DMS 273 treated with DMSO at 0.1 percent for 48 hours (cell line): ENCODE results near the gene ZCWPW1.
"Not testable (repeated sequence)": the region's sequence is repeated elsewhere in the genome, so short reads cannot be mapped to it uniquely, and the experiment has no call there.

Experiments used
- DNase-seq: peaks from one replicate; lab custom pipeline; 2025; lab: John Stamatoyannopoulos, UW

ZCWPW1 gene

DNA sequence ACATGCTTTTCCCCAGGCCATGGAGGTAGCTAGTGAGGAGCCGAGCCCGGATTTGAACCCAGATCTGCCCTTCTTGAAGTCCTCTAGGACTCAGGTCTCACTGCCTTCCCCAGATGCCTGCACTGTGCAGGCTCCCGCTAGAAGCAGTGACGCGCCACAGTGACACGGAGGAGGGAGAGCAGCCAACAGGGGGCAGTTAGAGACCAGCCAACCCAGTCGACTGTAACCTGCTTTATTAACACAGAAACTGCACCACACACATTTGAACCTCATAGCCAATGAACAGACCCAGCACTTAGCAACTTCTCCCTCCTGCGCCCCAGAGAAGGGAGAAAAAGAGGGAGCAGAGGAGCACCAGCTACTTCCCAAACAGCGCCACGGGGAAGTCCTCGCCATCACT is 27.8 kb downstream of the ZCWPW1 start:
- DNase-seq: no peak

DNA sequence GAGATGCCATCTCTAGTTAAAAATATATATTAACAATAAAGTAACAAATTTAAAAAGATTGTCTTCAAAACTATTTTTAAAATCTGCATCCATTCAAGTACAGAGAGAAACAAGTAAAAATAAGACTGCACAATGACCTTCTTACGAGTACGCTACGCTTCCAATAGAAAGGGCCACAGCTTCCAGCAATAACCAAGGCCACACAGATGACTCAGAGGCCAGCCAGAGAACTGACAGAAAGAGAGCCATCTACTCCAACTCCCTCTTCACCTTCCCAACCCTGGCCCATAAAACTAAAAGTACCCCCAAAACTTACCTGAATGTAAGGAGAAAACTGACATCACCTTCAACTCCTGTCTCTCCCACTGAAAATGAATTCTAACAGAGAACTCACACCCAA is 28.5 kb downstream of the ZCWPW1 start:
- DNase-seq: no peak

DNA sequence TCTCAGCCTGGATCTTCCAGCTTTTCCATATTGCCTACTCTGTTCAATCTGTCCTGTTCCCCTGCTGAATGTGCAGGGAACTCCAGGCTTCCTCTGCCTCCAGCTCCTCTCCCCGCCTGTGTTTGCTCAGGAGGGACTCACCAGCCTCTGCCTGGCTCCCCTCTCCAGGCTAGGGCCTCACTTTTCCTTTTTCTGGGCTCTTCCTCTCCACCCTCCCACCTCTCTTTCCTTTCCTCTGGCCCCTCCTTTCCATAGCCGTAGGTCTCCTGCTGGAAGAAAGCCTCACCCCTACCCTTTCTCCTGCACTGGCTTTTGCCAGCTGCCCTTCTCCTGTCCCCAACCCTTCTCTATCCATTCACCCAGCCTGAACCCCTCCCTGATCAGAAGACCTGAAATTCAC is 30.3 kb downstream of the ZCWPW1 start:
- DNase-seq: no peak

DNA sequence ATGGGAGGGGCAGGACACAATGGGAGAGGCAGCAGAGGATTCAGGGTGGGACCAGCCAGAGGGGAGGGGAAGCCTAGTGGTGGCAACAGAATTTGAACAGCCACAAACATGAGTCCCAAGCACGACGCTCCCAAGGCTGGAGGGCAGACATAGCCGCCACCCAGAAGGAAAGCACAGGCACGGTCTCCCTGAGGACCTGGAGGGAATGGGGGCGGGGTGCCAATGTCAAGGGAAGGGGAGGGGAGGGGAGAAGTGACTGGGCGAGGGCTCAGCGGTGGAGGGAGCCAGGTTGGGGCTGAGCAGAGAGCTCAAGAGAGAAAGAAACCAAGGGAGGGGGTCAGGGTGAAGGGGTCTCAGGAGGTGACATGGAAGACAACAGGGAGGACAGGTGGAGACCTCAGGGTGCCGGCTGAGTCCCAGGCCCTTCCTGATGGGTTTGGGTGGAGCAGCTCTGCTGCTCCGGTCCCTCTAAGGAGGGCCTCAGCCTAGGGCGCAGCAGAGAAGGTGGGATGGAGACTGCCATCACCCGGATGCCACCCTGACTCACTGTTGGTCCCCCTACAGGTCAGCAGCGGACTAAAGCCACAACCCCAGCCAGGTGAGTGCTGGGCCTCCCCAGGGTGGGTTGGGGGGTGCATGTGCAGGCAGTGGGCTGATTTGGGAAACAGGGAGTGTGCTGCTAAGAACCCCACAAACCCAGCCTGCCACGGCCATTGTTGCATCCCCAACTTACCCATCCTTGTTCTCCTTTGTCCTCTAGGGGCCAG is 31.0 kb downstream of the ZCWPW1 start:
- DNase-seq: no peak

DNA sequence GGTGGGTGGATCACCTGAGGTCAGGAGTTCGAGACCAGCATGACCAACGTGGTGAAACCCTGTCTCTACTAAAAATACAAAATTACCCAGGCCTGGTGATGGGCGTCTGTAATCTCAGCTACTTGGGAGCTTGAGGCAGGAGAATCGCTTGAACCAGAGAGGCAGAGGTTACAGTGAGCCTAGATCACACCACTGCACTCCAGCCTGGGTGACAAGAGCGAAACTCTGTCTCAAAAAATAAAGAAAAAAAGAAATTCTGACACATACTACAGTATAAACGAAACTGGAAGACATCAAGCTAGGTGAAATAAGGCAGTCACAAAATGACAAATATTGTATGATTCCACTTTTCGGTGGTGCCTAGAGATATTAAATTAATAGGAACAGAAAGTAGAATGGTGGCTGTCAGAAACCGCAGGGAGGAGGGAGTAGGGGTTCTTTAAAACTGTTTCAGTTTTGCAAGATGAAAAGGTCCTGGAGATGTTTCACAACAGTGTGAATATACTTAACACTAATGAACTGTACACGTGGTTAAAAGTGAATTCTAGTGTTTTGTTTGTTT is 32.0 kb downstream of the ZCWPW1 start:
- DNase-seq: no peak

DNA sequence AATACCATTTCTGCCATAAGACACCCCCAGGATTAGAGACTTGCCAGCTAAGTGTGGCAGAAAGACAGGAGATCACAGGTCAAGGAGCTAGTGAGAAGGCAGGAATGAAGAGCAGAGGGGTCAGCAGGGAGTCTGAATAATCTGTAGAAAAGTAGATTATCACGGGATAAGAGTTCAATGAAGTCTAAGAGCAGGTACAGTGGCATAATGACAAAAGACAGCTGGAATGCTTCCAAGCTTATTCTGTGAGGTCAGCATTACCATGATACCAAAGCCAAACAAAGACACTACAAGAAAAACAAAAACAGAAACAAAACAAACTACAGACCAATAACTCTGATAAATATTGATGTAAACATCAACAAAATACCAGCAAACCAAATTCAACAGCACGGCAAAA is 34.4 kb downstream of the ZCWPW1 start:
- no peak for DNase-seq

DNA sequence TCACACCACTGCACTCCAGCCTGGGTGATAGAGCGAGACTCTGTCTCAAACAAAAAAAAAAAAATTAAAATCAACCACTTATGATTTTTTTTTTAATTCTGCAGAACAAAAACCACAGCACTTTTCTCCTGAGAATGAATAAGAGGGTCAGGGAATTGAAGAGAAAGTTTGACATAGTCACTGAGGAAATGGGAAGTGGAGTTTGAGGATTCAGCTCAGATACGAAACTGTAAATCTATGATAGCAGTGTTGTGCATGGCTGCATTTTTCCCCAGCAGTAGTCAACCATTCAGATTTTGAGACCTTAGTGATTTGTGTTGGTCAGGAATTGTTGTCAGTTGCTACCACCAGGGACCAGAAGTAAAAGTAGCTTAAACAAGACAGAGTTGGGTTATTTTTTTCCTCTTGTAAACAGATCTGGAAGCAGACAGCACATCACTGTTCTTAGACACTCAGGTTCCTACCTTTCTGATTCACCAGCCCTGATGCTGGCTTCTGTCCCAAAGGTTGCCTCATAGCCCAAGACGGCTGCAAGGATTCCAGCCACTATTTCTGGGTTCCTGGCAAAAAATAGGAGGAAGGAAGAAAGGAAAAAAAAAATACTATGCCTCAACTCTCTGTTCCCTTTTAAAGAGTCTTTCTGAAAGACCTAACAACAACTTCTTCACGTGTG is 35.1 kb downstream of the ZCWPW1 start:
- no peak for DNase-seq

DNA sequence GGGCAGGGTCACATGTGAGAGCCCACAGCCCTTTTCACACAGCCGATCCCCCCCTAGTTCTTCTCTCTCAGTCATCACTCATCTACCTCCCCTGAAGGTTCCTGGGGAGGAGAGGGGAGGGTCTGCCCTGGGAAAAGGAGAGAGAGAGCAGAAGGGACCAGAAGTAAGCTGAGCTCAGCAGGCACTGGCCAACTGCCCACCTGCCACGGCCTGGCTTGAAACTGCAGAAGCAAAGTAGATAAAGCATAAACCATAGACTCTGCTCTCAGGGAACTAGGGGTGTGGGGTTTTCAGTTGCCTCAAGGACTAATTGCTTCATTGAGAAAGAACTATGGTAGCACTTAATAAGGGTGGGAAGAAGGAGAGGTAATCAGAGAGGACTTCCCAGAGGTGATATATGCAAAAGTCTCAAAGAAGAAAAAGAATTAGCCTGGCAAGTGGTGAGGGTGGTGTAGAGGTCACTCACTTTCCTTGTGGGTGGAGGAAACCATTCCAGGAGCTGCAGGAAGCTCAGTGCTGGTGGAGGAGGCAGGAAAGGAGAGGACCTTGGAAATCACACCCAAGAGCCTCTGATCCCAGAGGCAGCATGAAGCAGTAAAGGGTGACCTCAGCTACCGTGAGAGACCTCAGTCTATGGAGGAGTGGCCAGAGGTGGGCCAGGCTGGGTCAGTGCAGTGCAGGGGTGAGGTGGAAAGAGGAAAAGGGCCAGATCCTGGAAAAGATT is 38.1 kb downstream of the ZCWPW1 start:
- DNase-seq: no peak

DNA sequence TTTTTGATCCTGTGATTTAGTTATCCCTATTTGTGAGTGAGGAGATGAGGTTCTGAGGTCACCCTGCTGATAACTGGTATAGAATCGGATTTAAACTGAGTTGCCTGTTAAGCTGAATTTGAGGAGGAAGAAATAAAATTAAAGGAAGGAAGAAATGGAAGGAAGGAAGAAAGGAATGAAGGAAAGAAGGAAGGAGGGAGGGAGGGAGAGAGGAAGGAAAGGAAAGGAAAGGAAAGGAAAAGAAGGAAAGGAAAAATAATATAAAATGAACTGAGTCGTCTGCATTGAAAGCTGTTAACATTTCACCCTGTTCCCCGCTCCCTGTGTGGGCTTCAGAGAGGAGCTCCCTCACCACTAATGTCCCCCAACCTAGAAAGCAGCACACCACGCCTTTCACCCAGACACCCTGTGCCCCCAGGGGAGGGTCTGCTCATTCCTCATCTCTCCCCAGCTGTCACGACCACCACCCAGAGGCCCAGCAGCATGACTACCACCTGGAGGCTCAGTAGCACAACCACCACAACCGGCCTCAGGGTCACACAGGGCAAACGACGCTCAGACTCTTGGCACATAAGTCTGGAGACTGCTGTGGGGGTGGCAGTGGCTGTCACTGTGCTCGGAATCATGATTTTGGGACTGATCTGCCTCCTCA is 38.9 kb downstream of the ZCWPW1 start:
- DNase-seq: no peak

DNA sequence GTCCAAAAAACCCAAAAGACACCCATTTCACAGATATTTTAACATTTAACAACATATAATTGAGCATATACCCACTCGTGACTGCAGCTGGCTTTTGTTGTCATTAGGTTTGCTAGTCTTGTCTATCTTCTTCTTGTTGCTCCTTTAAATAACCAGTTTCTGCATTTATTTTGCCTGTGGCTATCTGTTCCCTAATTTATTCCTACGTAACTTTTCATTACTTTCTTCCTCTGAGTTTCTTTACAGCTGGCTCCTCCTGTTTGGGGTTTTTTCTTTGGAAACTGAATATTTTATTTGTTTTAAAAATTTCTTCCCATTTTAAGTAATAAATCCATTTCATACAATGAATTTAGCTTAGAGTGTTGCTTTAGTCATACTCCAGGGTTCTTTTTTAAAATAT is 40.8 kb downstream of the ZCWPW1 start:
- DNase-seq: no peak

DNA sequence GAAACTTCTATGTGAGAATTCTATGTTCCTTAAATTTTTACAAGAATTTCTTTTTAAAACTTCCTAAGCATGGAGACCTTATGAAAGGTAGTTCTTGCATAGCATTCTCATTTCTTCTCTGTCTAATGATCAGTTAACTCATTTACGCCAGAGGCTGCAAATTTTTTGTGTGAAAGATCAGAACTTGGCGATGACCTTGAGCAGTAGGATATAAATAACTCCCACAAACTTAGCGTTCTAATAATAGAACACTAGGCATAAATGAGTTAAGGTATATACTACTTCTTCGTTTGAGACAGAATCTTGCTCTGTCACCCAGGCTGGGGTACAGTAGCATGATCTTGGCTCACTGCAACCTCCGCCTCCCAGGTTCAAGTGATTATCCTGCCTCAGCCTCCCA is 41.6 kb downstream of the ZCWPW1 start:
- DNase-seq: no peak

DNA sequence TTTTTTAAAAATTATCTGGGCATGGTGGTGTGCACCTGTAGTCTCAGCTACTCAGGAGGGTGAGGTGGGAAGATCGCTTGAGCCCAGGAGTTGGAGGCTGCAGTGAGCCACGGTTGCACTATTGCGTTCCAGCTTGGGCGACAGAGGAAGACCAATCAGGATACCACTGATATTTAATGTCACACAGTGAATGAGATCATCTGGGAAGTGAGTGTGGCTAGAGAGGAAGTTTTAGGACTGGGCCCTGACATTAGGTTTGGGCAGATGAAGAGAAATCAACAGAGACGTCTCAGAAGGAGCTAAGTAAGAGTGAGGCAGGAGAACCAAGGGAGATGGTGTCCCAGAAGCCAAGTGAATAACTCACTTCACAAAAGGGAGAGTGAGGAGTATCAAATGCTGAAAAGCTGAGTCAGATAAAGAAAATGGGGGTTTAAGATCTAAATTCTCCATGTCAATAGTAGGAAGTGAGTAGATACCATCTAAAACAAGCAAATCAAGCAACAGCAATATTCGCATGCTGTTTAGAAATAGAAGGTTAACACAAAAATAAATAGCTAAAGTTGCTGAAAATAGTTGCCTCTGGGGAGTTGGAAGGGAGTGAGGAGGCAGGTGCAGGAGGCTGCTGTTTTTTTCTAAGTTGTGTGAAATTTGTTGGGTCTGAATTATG is 43.7 kb downstream of the ZCWPW1 start:
- no peak for DNase-seq

DNA sequence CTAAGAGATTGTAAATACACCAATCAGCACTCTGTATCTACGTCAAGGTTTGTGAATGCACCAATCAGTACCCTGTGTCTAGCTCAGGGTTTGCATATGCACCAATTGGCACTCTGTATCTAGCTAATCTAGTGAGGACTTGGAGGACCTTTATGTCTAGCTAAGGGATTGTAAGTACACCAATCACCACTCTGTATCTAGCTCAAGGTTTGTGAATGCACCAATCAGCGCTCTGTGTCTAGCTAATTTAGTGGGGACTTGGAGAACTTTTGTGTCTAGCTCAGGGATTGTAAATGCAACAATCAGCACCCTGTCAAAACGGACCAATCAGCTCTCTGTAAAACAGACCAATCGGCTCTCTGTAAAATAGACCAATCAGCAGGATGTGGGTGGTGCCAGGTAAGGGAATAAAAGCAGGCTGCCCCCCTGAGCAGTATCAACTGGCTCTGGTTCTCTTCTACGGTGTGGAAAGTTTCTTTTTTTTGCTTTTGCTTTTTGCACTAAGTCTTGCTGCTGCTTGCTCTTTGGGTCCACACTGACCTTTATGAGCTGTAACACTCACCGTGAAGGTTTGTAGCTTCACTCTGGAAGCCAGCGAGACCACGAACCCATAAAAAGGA is 46.2 kb downstream of the ZCWPW1 start:
- not testable (repeated sequence) for DNase-seq

DNA sequence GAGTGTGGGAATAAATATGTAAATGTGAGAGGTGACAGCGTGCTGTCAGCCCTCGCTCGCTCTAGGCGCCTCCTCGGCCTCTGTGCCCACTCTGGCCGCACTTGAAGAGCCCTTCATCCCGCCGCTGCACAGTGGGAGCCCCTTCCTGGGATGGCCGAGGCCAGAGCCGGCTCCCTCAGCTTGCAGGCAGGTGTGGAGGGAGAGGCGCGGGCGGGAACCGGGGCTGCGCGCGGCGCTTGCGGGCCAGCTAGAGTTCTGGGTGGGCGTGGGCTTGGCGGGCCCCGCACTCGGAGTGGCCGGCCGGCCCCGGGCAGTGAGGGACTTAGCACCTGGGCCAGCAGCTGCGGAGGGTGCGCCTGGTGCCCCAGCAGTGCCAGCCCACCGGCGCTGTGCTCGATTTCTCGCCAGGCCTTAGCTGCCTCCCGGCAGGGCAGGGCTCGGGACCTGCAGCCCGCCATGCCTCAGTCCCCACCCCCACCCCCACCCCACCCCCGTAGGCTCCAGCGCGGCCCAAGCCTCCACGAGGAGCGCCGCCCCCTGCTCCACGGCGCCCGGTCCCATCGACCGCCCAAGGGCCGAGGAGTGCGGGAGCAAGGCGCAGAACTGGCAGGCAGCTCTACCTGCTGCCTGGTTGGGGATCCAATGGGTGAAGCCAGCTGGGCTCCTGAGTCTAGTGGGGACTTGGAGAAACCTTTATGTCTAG is 46.8 kb downstream of the ZCWPW1 start:
- not testable (repeated sequence) for DNase-seq

DNA sequence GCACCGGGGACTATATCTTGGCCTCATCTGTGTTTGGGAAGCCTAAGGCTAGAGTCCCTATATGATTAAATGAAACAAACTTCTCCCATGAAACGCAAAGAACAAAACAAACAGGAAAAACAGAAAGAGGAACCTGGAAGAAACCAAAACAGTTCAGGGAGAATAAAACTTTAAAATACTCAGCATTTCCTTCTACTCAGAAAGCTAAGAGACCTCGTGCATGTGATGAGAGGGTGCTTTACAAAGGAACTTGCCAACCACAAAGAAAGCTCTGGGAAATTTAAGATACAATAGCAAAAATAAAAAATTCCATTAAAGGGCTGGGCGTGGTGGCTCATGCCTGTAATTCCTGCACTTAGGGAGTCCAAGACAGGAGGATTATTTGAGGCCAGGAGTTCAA is 48.3 kb downstream of the ZCWPW1 start:
- DNase-seq: no peak

DNA sequence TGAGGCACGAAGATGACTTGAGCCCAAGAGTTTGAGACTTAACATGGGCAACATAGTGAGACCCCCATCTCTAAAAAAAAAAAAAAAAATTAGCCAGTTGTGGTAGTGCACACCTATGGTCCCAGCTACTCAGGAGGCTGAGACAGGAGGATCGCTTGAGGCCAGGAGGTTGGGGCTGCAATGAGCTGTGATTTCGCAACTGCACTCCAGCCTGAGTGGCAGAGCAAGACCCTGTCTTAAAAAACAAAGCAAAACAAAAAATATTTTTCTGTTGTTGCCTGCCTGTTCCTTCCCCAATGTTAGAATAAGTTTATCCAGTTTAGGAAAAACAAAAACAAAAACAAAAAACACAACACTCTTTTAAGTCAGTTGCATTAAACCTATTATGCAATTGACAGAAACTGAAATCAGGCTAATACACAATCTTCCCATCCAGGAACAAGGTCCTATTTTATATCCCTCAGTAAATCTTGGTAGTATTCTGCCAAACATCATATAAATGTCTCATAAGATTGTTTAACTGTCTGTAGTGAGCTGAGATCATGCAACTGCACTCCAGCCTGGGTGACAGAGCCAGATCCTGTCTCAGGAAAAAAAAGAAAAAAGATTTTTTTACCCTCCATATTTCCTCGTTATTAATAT is 50.3 kb downstream of the ZCWPW1 start:
- no peak for DNase-seq

DNA sequence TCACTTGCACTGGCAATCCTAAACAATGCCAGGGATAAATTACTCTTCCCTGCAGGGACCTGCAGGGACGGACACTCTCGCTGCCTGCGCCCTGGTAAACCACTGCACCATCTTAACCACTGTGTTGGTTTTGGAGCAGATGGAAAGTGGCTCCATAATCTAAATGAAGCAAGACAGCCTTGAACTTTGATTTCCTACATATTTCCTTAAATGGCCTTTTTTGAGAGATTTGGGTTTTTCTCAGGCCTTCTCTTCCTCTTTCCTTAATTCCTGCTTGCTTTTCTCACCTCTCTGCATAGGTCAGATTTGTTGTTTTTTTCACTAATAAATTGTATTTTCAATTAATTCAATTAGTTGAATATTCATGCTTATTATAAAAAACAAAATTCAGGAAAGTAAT is 52.4 kb downstream of the ZCWPW1 start:
- no peak for DNase-seq

DNA sequence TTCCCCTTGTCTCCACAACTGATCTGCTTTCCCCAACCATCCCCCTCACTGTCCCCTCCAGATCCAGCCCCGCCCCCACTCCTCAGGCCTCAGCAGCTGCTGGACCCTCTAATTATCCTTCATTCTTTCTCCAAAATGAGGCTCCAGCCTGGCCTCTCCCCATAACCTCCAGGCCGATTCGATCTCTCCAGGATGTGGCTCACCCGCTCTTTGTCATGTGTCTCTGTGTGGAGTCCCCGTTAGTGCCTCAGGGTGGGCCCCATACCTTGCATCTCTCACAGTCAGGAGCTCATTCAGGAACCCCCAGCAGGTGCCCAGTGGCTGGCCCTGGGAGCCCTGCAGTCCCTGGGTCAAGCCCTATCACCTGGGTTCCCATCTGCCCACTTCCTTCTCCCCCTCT is 53.9 kb downstream of the ZCWPW1 start:
- no peak for DNase-seq

DNA sequence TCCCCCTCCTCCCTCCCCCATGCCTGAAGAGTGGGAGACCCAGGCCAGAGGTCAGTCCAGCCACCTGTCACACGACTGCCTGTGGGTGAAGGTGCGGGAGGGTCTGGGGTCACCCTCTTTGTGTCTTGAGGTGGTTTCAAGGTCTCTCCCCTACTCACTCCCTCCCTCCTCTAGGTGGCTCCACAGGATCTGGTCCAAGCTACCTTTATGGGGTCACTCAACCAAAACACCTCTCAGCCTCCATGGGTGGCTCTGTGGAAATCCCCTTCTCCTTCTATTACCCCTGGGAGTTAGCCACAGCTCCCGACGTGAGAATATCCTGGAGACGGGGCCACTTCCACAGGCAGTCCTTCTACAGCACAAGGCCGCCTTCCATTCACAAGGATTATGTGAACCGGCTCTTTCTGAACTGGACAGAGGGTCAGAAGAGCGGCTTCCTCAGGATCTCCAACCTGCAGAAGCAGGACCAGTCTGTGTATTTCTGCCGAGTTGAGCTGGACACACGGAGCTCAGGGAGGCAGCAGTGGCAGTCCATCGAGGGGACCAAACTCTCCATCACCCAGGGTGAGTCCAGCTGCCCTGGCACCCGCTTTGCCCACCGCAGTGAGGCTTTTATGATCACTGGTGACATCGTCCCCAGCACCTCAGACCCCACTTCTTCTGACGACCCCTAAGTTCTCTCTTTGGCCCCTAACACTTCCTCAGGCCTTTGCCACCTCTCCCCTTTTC is 54.5 kb downstream of the ZCWPW1 start:
- DNase-seq: not testable (repeated sequence)
